Thymus (tissue), 11 donors: ENCODE data around the gene SPRN. TPM values are rescaled to one million over a fixed set of nuclear protein-coding genes. Genes with fewer than 3 reads are reported as not detected.

Source experiments
- DNase-seq, 9 donors: peaks; one replicate each; pipeline ENCODE4 v3.0.0-alpha.2; 2013; ENCODE audit warnings: low spot score in 9 of 9, low read depth in 6 of 9, missing footprints in 1 of 9
- H3K27ac ChIP-seq, 2 donors: one replicate each; pipeline ENCODE4 v1.5.1; 2013; ENCODE audit warnings: control low read depth in 1 of 2, low read depth in 1 of 2, low read length in 1 of 2, mild to moderate bottlenecking in 1 of 2, moderate library complexity in 1 of 2
- H3K27me3 ChIP-seq, 2 donors: one replicate each; pipeline ENCODE4 v1.5.1; 2013; ENCODE audit warnings: low read length in 1 of 2; ENCODE audit not compliant: control insufficient read depth in 2 of 2, insufficient read depth in 1 of 2
- H3K36me3 ChIP-seq, 2 donors: one replicate each; pipeline ENCODE4 v1.5.1; 2013; ENCODE audit warnings: low read length in 1 of 2, mild to moderate bottlenecking in 1 of 2, moderate library complexity in 1 of 2; ENCODE audit not compliant: control insufficient read depth in 2 of 2, insufficient read depth in 2 of 2
- H3K4me1 ChIP-seq, 2 donors: one replicate each; pipeline ENCODE4 v1.5.1; 2013; ENCODE audit warnings: low read length in 2 of 2; ENCODE audit not compliant: control insufficient read depth in 2 of 2, insufficient read depth in 2 of 2
- H3K4me3 ChIP-seq, 2 donors: one replicate each; pipeline ENCODE4 v1.5.1; 2013; ENCODE audit warnings: low read length in 2 of 2, control low read depth in 1 of 2, mild to moderate bottlenecking in 1 of 2
- H3K9me3 ChIP-seq, 2 donors: one replicate each; pipeline ENCODE4 v1.5.1; 2013; ENCODE audit warnings: low read length in 1 of 2, mild to moderate bottlenecking in 1 of 2; ENCODE audit not compliant: control insufficient read depth in 2 of 2, insufficient read depth in 1 of 2
- WGBS: extraction: QIAGEN DNeasy Blood & Tissue Kit; methylation state at CpG from one replicate; pipeline ENCODE4 v1.1.7; 2013; 5-methylcytosine and 5-hydroxymethylcytosine counted together
- polyA plus RNA-seq: library from polyadenylated mRNA; stranded (reverse); fragments of 200-250 nt; gene quantifications from one replicate; pipeline ENCODE4 v1.2.3, GENCODE V29; 2013
- total RNA-seq: library from RNA; stranded (reverse); fragments of 120-200 nt; gene quantifications from one replicate; pipeline ENCODE4 v1.2.4, GENCODE V29; 2013
- donor health status: healthy.

Gene SPRN
- total and polyA plus RNA-seq, 2 donors: 0.05 to 0.46 TPM

- H3K27me3 ChIP-seq: no peaks in the 10 kb centered on the region
- DNase-seq: no peak
- peaks cover 0 to 5% of the 10 kb centered on the region in 2 donors for H3K9me3 ChIP-seq
- WGBS: 96% methylated on average over 40 of the region's 40 CpGs
- no peaks in the 10 kb centered on the region for H3K4me1 ChIP-seq
- H3K36me3 ChIP-seq: no peaks in the 10 kb centered on the region
- H3K27ac ChIP-seq: no peak overlapping the region
- H3K4me3 ChIP-seq: no peak overlapping the region
Observed at GRCh38 chr10:133458021-133458709, 33.7 kb upstream of the SPRN start.

- Histone ChIP-seq H3K27ac (no peak overlapping the region), H3K27me3 (no peaks in the 10 kb centered on the region), H3K4me1 (no peaks in the 10 kb centered on the region), H3K36me3 (no peaks in the 10 kb centered on the region), H3K9me3 (peaks cover 0 to 5% of the 10 kb centered on the region in 2 donors), H3K4me3 (no peak overlapping the region)
- no peak for DNase-seq
- 95% methylated on average over 34 of the region's 34 CpGs for WGBS
Observed at GRCh38 chr10:133457100-133457841, 32.8 kb upstream of the SPRN start.

- H3K4me3 ChIP-seq: no peak overlapping the region
- H3K27ac ChIP-seq: no peak overlapping the region
- DNase-seq: no peak
- H3K4me1 ChIP-seq: no peaks in the 10 kb centered on the region
- H3K36me3 ChIP-seq: no peaks in the 10 kb centered on the region
- H3K27me3 ChIP-seq: no peaks in the 10 kb centered on the region
- peaks cover 0 to 5% of the 10 kb centered on the region in 2 donors for H3K9me3 ChIP-seq
- WGBS: 94% methylated on average over 46 of the region's 46 CpGs
Observed at GRCh38 chr10:133456041-133456951, 31.9 kb upstream of the SPRN start.

GRCh38 chr10:133455611-133456031, 31.2 kb upstream of the SPRN start:
- 95% methylated on average over 7 of the region's 7 CpGs for WGBS
- no peaks in the 10 kb centered on the region for H3K36me3 ChIP-seq
- no peaks in the 10 kb centered on the region for H3K27me3 ChIP-seq
- no peak overlapping the region for H3K4me3 ChIP-seq
- H3K27ac ChIP-seq: no peak overlapping the region
- peaks cover 0 to 5% of the 10 kb centered on the region in 2 donors for H3K9me3 ChIP-seq
- no peak for DNase-seq
- H3K4me1 ChIP-seq: no peaks in the 10 kb centered on the region

GRCh38 chr10:133455196-133455595, 30.8 kb upstream of the SPRN start:
- peaks cover 0 to 5% of the 10 kb centered on the region in 2 donors for H3K9me3 ChIP-seq
- WGBS: 80% methylated on average over 5 of the region's 5 CpGs
- H3K27ac ChIP-seq: no peak overlapping the region
- H3K27me3 ChIP-seq: no peaks in the 10 kb centered on the region
- DNase-seq: no peak
- no peaks in the 10 kb centered on the region for H3K36me3 ChIP-seq
- H3K4me3 ChIP-seq: no peak overlapping the region
- no peaks in the 10 kb centered on the region for H3K4me1 ChIP-seq

GRCh38 chr10:133454204-133454893, 29.9 kb upstream of the SPRN start:
- no peaks in the 10 kb centered on the region for H3K27me3 ChIP-seq
- no peaks in the 10 kb centered on the region for H3K36me3 ChIP-seq
- no peak overlapping the region for H3K27ac ChIP-seq
- 94% methylated on average over 10 of the region's 10 CpGs for WGBS
- peaks cover 0 to 4% of the 10 kb centered on the region in 2 donors for H3K9me3 ChIP-seq
- DNase-seq: no peak
- no peak overlapping the region for H3K4me3 ChIP-seq
- H3K4me1 ChIP-seq: no peaks in the 10 kb centered on the region

GRCh38 chr10:133453516-133454203, 29.2 kb upstream of the SPRN start, which contains the start of gene SCART1:
Gene SCART1 (plus strand): TSS chr10:133453945. CDS start chr10:133453998, 53 bp downstream.
- Histone ChIP-seq H3K36me3 (no peaks in the 10 kb centered on the region), H3K27me3 (no peaks in the 10 kb centered on the region), H3K9me3 (peaks cover 0 to 2% of the 10 kb centered on the region in 2 donors), H3K4me3 (no peak within 1 kb of the TSS), H3K27ac (no peak within 1 kb of the TSS), H3K4me1 (no peaks in the 10 kb centered on the region)
- WGBS: 95% methylated on average over 11 of the region's 11 CpGs
- DNase-seq: no peak

GRCh38 chr10:133452453-133452852, 28.0 kb upstream of the SPRN start:
- WGBS: 87% methylated on average over 4 of the region's 4 CpGs
- H3K9me3 ChIP-seq: peaks cover 0 to 2% of the 10 kb centered on the region in 2 donors
- H3K4me3 ChIP-seq: no peak overlapping the region
- H3K27ac ChIP-seq: no peak overlapping the region
- H3K27me3 ChIP-seq: no peaks in the 10 kb centered on the region
- no peaks in the 10 kb centered on the region for H3K4me1 ChIP-seq
- no peaks in the 10 kb centered on the region for H3K36me3 ChIP-seq
- DNase-seq: no peak
